22Rv1 (cell line): Measurements from ENCODE around the gene LAMP1.

Experiments
- ZFX ChIP-seq: fragments of 450-650 bp; IDR thresholded peaks from 2 replicates; pipeline ENCODE4 v1.6.1; 2017; ENCODE audit warnings: antibody characterized with exemption, borderline replicate concordance
- TF ChIP-seq, protein P1 (sequence below): fragments of 450-650 bp; IDR thresholded peaks from 2 replicates; pipeline ENCODE4 v1.5.1; 2017; ENCODE audit warnings: mild to moderate bottlenecking

GRCh38 chr13:113359571-113359970 is 62.5 kb downstream of the LAMP1 start:
- TF ChIP-seq, protein P1, sequence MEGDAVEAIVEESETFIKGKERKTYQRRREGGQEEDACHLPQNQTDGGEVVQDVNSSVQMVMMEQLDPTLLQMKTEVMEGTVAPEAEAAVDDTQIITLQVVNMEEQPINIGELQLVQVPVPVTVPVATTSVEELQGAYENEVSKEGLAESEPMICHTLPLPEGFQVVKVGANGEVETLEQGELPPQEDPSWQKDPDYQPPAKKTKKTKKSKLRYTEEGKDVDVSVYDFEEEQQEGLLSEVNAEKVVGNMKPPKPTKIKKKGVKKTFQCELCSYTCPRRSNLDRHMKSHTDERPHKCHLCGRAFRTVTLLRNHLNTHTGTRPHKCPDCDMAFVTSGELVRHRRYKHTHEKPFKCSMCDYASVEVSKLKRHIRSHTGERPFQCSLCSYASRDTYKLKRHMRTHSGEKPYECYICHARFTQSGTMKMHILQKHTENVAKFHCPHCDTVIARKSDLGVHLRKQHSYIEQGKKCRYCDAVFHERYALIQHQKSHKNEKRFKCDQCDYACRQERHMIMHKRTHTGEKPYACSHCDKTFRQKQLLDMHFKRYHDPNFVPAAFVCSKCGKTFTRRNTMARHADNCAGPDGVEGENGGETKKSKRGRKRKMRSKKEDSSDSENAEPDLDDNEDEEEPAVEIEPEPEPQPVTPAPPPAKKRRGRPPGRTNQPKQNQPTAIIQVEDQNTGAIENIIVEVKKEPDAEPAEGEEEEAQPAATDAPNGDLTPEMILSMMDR = no peak
- no peak for TF ChIP-seq ZFX
